Measurements from ENCODE around the gene ADGRG1.

- TF ChIP-seq POLR2AphosphoS5 (IDR thresholded peaks at IDR 0.05; ENCODE audit: insufficient read depth in 1 of 2, low read depth in 1 of 2) (no peak), CTCF (IDR thresholded peaks at IDR 0.05) (no peak), POLR2A (IDR thresholded peaks at IDR 0.05) (no peak)
Observed at GRCh38 chr16:57665541-57665940, 37.1 kb downstream of the ADGRG1 start.

Measured in vagina (tissue), 2 donors.